ENCODE measurements around the gene TBC1D1. TPM values are rescaled to one million over a fixed set of nuclear protein-coding genes. Genes with fewer than 3 reads are reported as not detected.

The TBC1D1 gene
- total RNA-seq, 1 donor: 66.6 TPM

GRCh38 chr4:38138363-38138762, 247.5 kb downstream of the TBC1D1 start:
- peaks cover 11% of the 10 kb centered on the region for H3K4me1 ChIP-seq (ENCODE audit: insufficient read depth, low read length)
- H3K36me3 ChIP-seq (ENCODE audit: insufficient read depth, low read length): peaks cover 32% of the 10 kb centered on the region
- H3K27ac ChIP-seq (ENCODE audit: low read depth, low read length): no peak overlapping the region
- H3K9me3 ChIP-seq (ENCODE audit: low read depth, low read length): no peaks in the 10 kb centered on the region
- no peaks in the 10 kb centered on the region for H3K79me2 ChIP-seq (ENCODE audit: insufficient read depth, low read length)
- H2AFZ ChIP-seq (ENCODE audit: low read length): no peak overlapping the region
- no peak for DNase-seq (ENCODE audit: insufficient read length, low spot score, missing footprints)
- H3K4me3 ChIP-seq (ENCODE audit: insufficient read depth, low read length): no peak overlapping the region
- no peaks in the 10 kb centered on the region for H4K20me1 ChIP-seq (ENCODE audit: insufficient read depth, low read length)
- no peaks in the 10 kb centered on the region for H3K27me3 ChIP-seq (ENCODE audit: insufficient read depth, low read length)
- TF ChIP-seq, protein P1, sequence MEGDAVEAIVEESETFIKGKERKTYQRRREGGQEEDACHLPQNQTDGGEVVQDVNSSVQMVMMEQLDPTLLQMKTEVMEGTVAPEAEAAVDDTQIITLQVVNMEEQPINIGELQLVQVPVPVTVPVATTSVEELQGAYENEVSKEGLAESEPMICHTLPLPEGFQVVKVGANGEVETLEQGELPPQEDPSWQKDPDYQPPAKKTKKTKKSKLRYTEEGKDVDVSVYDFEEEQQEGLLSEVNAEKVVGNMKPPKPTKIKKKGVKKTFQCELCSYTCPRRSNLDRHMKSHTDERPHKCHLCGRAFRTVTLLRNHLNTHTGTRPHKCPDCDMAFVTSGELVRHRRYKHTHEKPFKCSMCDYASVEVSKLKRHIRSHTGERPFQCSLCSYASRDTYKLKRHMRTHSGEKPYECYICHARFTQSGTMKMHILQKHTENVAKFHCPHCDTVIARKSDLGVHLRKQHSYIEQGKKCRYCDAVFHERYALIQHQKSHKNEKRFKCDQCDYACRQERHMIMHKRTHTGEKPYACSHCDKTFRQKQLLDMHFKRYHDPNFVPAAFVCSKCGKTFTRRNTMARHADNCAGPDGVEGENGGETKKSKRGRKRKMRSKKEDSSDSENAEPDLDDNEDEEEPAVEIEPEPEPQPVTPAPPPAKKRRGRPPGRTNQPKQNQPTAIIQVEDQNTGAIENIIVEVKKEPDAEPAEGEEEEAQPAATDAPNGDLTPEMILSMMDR (IDR thresholded peaks at IDR 0.05; ENCODE audit: extremely low read depth, low read depth, low read length): no peak
- H3K4me2 ChIP-seq (ENCODE audit: insufficient read depth, low read length): no peak overlapping the region

GRCh38 chr4:38139187-38139586, 248.3 kb downstream of the TBC1D1 start:
- H4K20me1 ChIP-seq (ENCODE audit: insufficient read depth, low read length): no peaks in the 10 kb centered on the region
- no peaks in the 10 kb centered on the region for H3K27me3 ChIP-seq (ENCODE audit: insufficient read depth, low read length)
- no peaks in the 10 kb centered on the region for H3K9me3 ChIP-seq (ENCODE audit: low read depth, low read length)
- H3K4me2 ChIP-seq (ENCODE audit: insufficient read depth, low read length): no peak overlapping the region
- no peak overlapping the region for H3K27ac ChIP-seq (ENCODE audit: low read depth, low read length)
- H2AFZ ChIP-seq (ENCODE audit: low read length): no peak overlapping the region
- no peaks in the 10 kb centered on the region for H3K79me2 ChIP-seq (ENCODE audit: insufficient read depth, low read length)
- no peak for DNase-seq (ENCODE audit: insufficient read length, low spot score, missing footprints)
- H3K4me1 ChIP-seq (ENCODE audit: insufficient read depth, low read length): peaks cover 14% of the 10 kb centered on the region
- H3K36me3 ChIP-seq (ENCODE audit: insufficient read depth, low read length): peaks cover 26% of the 10 kb centered on the region
- TF ChIP-seq, protein P1 (IDR thresholded peaks at IDR 0.05; ENCODE audit: extremely low read depth, low read depth, low read length): no peak
- H3K4me3 ChIP-seq (ENCODE audit: insufficient read depth, low read length): no peak overlapping the region

- peaks cover 21% of the 10 kb centered on the region for H3K36me3 ChIP-seq (ENCODE audit: insufficient read depth, low read length)
- no peaks in the 10 kb centered on the region for H3K27me3 ChIP-seq (ENCODE audit: insufficient read depth, low read length)
- H2AFZ ChIP-seq (ENCODE audit: low read length): no peak overlapping the region
- TF ChIP-seq, protein P1 (IDR thresholded peaks at IDR 0.05; ENCODE audit: extremely low read depth, low read depth, low read length): no peak
- peaks cover 21% of the 10 kb centered on the region for H3K4me1 ChIP-seq (ENCODE audit: insufficient read depth, low read length)
- H3K27ac ChIP-seq (ENCODE audit: low read depth, low read length): no peak overlapping the region
- no peaks in the 10 kb centered on the region for H4K20me1 ChIP-seq (ENCODE audit: insufficient read depth, low read length)
- no peaks in the 10 kb centered on the region for H3K9me3 ChIP-seq (ENCODE audit: low read depth, low read length)
- no peak overlapping the region for H3K4me2 ChIP-seq (ENCODE audit: insufficient read depth, low read length)
- DNase-seq (ENCODE audit: insufficient read length, low spot score, missing footprints): no peak
- no peaks in the 10 kb centered on the region for H3K79me2 ChIP-seq (ENCODE audit: insufficient read depth, low read length)
- no peak overlapping the region for H3K4me3 ChIP-seq (ENCODE audit: insufficient read depth, low read length)
These were observed 249.8 kb downstream of the TBC1D1 start for GRCh38 chr4:38140643-38141203.

DNA sequence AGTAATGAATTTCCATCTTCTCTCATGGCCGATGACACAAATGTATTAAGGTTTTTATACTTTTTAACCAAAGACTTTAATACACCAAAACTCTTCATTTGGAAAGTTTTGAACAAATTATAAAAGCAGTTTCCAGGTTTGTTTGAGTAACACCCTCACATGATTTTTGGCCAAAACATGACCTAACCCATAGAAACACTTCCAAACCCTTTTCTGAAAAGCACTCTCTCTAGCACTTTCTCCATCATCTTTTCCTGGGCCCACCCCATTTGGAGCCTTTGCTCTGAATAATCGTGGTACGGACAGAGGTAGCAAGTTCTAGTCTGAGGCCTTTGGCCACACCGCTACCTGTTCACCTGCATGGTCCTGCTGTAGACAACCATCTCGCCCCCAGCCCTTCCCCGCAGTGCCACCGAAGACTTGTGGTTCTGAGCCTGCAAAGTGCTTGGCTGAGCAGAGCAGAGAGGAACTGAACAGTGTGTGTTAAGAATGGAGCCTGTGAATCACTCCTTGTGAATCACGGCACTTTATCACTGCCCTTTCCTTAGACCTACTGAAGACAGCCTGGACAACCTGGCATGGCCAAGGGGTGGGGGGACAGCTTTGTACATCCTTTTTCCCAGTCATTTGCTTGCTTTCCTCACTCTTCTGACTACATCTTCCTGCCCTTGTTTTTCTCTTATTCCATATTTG, 251.1 kb downstream of the TBC1D1 start:
- Histone ChIP-seq H2AFZ (ENCODE audit: low read length) (no peak overlapping the region), H3K4me1 (ENCODE audit: insufficient read depth, low read length) (peaks cover 26% of the 10 kb centered on the region), H3K79me2 (ENCODE audit: insufficient read depth, low read length) (no peaks in the 10 kb centered on the region), H3K27me3 (ENCODE audit: insufficient read depth, low read length) (no peaks in the 10 kb centered on the region), H3K4me2 (ENCODE audit: insufficient read depth, low read length) (no peak overlapping the region), H4K20me1 (ENCODE audit: insufficient read depth, low read length) (no peaks in the 10 kb centered on the region), H3K36me3 (ENCODE audit: insufficient read depth, low read length) (peaks cover 21% of the 10 kb centered on the region), H3K4me3 (ENCODE audit: insufficient read depth, low read length) (no peak overlapping the region), H3K9me3 (ENCODE audit: low read depth, low read length) (no peaks in the 10 kb centered on the region), H3K27ac (ENCODE audit: low read depth, low read length) (peak overlapping the region; percentile 20)
- peak; percentile 91 for DNase-seq (ENCODE audit: insufficient read length, low spot score, missing footprints)
- TF ChIP-seq, protein P1 (IDR thresholded peaks at IDR 0.05; ENCODE audit: extremely low read depth, low read depth, low read length): no peak

Measured in osteoblast (primary cell).